ENCODE data around the gene PLIN5.
A peak's percentile ranks its signal among the peaks of the same experiment; 100 is the strongest.
"Not testable (repeated sequence)": the region's sequence is repeated elsewhere in the genome, so short reads cannot be mapped to it uniquely, and the experiment has no call there.

Gene PLIN5

GRCh38 chr19:4568886-4569285 is 33.9 kb upstream of the PLIN5 start:
- DNase-seq (ENCODE audit: low read depth in 2 of 2), result no peak

GRCh38 chr19:4567584-4568071 is 32.6 kb upstream of the PLIN5 start:
- DNase-seq (ENCODE audit: low read depth in 2 of 2), result peak; percentile 37 to 45

- no peak for DNase-seq (ENCODE audit: low read depth in 2 of 2)
Measured at GRCh38 chr19:4566402-4567051, 31.5 kb upstream of the PLIN5 start.

GRCh38 chr19:4563562-4563961 is 28.5 kb upstream of the PLIN5 start:
- not testable (repeated sequence) for DNase-seq (ENCODE audit: low read depth in 2 of 2)

- DNase-seq (ENCODE audit: low read depth in 2 of 2), result not testable (repeated sequence)
Measured at GRCh38 chr19:4562085-4562484, 27.1 kb upstream of the PLIN5 start.

- DNase-seq (ENCODE audit: low read depth in 2 of 2), result no peak
Measured at GRCh38 chr19:4559569-4559968, 24.5 kb upstream of the PLIN5 start, which contains the start of gene SEMA6B. Gene SEMA6B (minus strand): TSS chr19:4559684. CDS start chr19:4558457, 1,227 bp downstream.

GRCh38 chr19:4557971-4558941 is 23.2 kb upstream of the PLIN5 start:
- DNase-seq (ENCODE audit: low read depth in 2 of 2), result peak in 1 of 2 donors; percentile 15

GRCh38 chr19:4557144-4557970 is 22.3 kb upstream of the PLIN5 start:
- DNase-seq (ENCODE audit: low read depth in 2 of 2), result no peak

GRCh38 chr19:4556597-4557127 is 21.6 kb upstream of the PLIN5 start:
- DNase-seq (ENCODE audit: low read depth in 2 of 2), result no peak

- DNase-seq (ENCODE audit: low read depth in 2 of 2), result no peak
Measured at GRCh38 chr19:4555657-4556561, 20.9 kb upstream of the PLIN5 start.

GRCh38 chr19:4554717-4555116 is 19.7 kb upstream of the PLIN5 start:
- DNase-seq (ENCODE audit: low read depth in 2 of 2), result no peak

- DNase-seq (ENCODE audit: low read depth in 2 of 2), result no peak
Measured at GRCh38 chr19:4553775-4554174, 18.8 kb upstream of the PLIN5 start.

GRCh38 chr19:4553092-4553695 is 18.2 kb upstream of the PLIN5 start:
- no peak for DNase-seq (ENCODE audit: low read depth in 2 of 2)

GRCh38 chr19:4552525-4552819 is 17.4 kb upstream of the PLIN5 start:
- DNase-seq (ENCODE audit: low read depth in 2 of 2), result no peak

- no peak for DNase-seq (ENCODE audit: low read depth in 2 of 2)
Measured at GRCh38 chr19:4550479-4551050, 15.5 kb upstream of the PLIN5 start.

GRCh38 chr19:4550018-4550417 is 15.0 kb upstream of the PLIN5 start:
- DNase-seq (ENCODE audit: low read depth in 2 of 2), result no peak

- DNase-seq (ENCODE audit: low read depth in 2 of 2), result no peak
Measured at GRCh38 chr19:4548238-4548584, 13.2 kb upstream of the PLIN5 start.

- no peak for DNase-seq (ENCODE audit: low read depth in 2 of 2)
Measured at GRCh38 chr19:4547303-4548237, 12.5 kb upstream of the PLIN5 start.
